ENCODE data around the gene PROM1. TPM values are rescaled to one million over a fixed set of nuclear protein-coding genes. Genes with fewer than 3 reads are reported as not detected.

Gene PROM1
- total RNA-seq, 4 donors from 2014 or later, result 0.13 to 6.7 (median 1.7) TPM; not detected in 1

DNA sequence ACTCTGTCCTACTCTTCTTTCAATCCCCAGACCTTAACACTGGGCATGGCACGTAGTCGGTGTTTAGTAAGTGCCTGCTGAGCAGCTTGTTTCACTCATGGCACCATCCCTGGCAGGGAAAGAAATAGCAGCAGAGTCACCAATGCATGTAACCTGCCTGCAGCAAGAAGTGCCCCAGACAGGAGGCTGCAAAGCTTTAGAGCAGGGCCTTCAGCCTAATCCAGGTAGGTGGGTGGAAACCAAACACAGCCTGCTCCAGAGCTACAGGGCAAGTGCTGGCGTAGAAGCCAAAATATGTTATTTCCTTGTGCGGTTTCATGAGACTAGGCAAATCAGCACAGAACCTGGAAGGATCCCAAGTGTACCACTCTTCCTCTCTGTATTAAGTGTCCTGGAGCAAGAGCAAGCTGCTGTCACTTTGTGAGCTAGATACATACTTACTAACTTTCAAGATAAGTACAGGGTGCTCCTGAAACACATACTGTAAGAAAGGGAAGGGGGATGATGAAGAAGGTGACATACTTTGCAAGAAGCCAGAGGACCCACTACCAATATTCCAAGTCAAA is 5.5 kb downstream of the PROM1 start:
- intact Hi-C loops (cut with DNase I), result no loop called here
- 31 to 54% methylated on average over 4 of the region's 4 CpGs for WGBS, 2 donors
- Histone ChIP-seq H3K27ac (peak overlapping the region in 1 of 4 donors; percentile 40), H3K9me3 (no peaks in the 10 kb centered on the region), H3K27me3 (peaks cover 7 to 69% (median 9%) of the 10 kb centered on the region in 4 donors), H3K4me3 (no peak overlapping the region), H3K36me3 (no peaks in the 10 kb centered on the region), H3K4me1 (peaks cover 4 to 32% (median 23%) of the 10 kb centered on the region in 3 donors)
- no peak for TF ChIP-seq POLR2A (IDR thresholded peaks at IDR 0.05)
- TF ChIP-seq, protein P1, sequence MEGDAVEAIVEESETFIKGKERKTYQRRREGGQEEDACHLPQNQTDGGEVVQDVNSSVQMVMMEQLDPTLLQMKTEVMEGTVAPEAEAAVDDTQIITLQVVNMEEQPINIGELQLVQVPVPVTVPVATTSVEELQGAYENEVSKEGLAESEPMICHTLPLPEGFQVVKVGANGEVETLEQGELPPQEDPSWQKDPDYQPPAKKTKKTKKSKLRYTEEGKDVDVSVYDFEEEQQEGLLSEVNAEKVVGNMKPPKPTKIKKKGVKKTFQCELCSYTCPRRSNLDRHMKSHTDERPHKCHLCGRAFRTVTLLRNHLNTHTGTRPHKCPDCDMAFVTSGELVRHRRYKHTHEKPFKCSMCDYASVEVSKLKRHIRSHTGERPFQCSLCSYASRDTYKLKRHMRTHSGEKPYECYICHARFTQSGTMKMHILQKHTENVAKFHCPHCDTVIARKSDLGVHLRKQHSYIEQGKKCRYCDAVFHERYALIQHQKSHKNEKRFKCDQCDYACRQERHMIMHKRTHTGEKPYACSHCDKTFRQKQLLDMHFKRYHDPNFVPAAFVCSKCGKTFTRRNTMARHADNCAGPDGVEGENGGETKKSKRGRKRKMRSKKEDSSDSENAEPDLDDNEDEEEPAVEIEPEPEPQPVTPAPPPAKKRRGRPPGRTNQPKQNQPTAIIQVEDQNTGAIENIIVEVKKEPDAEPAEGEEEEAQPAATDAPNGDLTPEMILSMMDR (IDR thresholded peaks at IDR 0.05), result no peak
- DNase-seq, result no peak

DNA sequence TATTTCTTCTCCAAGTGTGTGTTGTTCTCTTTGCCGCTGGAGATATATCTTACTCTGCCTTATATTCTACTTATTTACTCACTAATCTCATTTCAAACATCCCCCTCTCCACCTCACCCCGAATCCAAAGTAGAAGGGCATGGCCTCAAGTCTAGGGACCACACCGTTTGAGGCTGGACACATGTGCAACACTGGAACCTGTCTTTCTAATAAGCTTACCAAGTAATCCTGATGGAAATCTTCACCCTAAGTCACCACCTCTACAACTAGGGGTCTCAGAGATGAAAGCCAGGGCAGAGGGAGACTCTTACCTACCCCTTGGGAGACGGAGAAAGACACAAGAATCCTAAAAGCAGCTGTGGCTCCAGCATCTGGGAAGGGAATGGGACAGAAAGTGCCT is 6.0 kb downstream of the PROM1 start:
- no peak for DNase-seq
- intact Hi-C loops (cut with DNase I), result no loop called here
- H3K27ac ChIP-seq, result no peak overlapping the region

DNA sequence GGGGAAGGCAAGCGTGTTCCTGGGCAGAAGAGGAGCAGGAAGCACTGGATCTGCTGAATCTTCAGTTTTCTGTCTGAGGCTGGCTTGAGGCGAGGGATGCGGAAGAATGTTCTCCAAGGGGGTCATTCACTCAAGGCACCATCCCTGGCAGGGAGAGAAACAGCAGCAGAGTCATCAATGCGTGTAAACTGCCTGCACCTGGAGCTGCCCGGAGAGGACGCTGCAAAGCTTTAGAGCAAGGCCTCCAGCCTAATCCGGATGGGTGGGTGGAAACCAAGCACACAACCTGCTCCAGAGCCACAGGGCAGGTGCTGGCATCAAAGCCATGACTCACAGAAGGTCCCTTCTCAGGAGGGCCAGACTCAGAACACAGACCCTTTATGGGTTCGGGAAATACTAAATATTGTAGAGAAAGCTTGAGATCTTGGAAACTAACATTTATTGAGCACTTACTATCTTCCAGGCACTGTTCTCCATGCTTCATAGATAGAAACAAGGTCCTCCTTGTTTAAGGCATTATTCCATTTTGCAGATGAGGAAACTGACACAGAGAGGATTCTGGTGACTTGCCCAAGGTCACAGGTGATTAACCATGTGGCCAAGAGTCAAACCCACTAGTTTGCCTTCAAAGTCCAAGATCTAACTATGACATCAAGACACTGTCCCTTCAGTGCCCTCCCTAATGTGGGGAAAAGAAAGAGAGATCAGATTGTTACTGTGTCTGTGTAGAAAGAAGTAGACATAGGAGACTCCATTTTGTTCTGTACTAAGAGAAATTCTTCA is 7.7 kb downstream of the PROM1 start:
- DNase-seq, result no peak
- 68 to 100% methylated on average over 4 to 7 of the region's 8 CpGs for WGBS, 2 donors
- peaks cover 0 to 16% (median 9%) of the 10 kb centered on the region in 3 donors for H3K4me1 ChIP-seq
- H3K27ac ChIP-seq, result no peak overlapping the region
- H3K36me3 ChIP-seq, result no peaks in the 10 kb centered on the region
- intact Hi-C loops (cut with DNase I), result no loop called here
- H3K9me3 ChIP-seq, result no peaks in the 10 kb centered on the region
- no peak for TF ChIP-seq POLR2A (IDR thresholded peaks at IDR 0.05)
- TF ChIP-seq, protein P1 (IDR thresholded peaks at IDR 0.05), result no peak
- no peak overlapping the region for H3K4me3 ChIP-seq
- peaks cover 0 to 68% (median 0%) of the 10 kb centered on the region in 4 donors for H3K27me3 ChIP-seq

More for the DNA sequence above, 6.0 kb downstream of the PROM1 start:
- TF ChIP-seq, protein P1 (IDR thresholded peaks at IDR 0.05), result no peak
- no peak for TF ChIP-seq POLR2A (IDR thresholded peaks at IDR 0.05)
- Histone ChIP-seq H3K4me3 (no peak overlapping the region), H3K36me3 (no peaks in the 10 kb centered on the region), H3K27me3 (peaks cover 4 to 69% (median 5%) of the 10 kb centered on the region in 4 donors), H3K9me3 (no peaks in the 10 kb centered on the region), H3K4me1 (peaks cover 0 to 27% (median 19%) of the 10 kb centered on the region in 3 donors)
- 78 to 83% methylated on average over 3 to 4 of the region's 4 CpGs for WGBS, 2 donors

DNA sequence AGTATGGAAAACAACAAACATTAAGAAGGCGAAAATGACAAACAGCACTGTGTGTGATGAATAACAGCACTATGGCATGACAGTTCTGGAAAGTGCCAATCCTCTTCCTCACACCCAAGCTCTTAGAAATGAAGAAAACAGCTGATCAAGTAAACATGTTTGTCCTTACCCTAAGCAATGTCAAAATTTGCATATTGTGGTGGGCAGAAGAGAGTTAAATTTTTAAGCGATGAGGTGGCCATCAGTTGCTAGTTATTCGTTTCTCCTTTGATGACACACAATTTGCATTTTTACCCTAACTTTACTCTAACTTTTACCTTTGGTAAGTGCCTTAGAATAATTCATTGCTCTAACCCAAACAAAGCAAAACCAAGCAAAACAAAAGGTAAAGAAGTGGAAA is 8.8 kb downstream of the PROM1 start:
- no peak for DNase-seq
- H3K9me3 ChIP-seq, result no peaks in the 10 kb centered on the region
- no peak overlapping the region for H3K4me3 ChIP-seq
- TF ChIP-seq POLR2A (IDR thresholded peaks at IDR 0.05), result no peak
- TF ChIP-seq, protein P1 (IDR thresholded peaks at IDR 0.05), result no peak
- intact Hi-C loops (cut with DNase I), result no loop called here
- peaks cover 0 to 64% (median 0%) of the 10 kb centered on the region in 4 donors for H3K27me3 ChIP-seq
- H3K36me3 ChIP-seq, result no peaks in the 10 kb centered on the region
- WGBS, 2 donors, result 57 to 60% methylated on average over 3 of the region's 3 CpGs
- no peak overlapping the region for H3K27ac ChIP-seq
- H3K4me1 ChIP-seq, result peaks cover 0 to 16% (median 9%) of the 10 kb centered on the region in 3 donors

DNA sequence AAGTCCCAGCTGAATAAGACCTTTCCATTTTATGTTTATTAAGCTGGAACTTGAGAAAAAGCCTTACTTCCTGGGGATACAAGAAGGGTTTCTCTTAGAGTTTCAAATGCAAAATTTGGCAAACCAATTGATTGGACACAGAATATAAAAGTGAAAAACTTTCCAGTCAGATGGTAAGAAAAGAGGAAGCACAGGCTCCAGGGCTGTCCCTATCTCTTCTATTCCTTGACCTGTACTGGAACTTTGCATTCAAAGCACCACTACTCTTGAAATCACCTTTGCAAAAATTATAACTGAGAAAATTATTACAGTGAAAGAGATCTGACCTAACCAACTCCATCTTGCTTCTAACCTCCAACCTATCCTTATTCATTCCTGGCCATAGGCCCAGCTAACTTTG is 11.7 kb downstream of the PROM1 start:
- no peak overlapping the region for H3K27ac ChIP-seq
- peaks cover 0 to 56% (median 0%) of the 10 kb centered on the region in 4 donors for H3K27me3 ChIP-seq
- TF ChIP-seq, protein P1 (IDR thresholded peaks at IDR 0.05), result no peak
- no peak for TF ChIP-seq POLR2A (IDR thresholded peaks at IDR 0.05)
- intact Hi-C loops (cut with DNase I), result no loop called here
- H3K4me3 ChIP-seq, result no peak overlapping the region
- H3K36me3 ChIP-seq, result no peaks in the 10 kb centered on the region
- no peak for DNase-seq
- no peaks in the 10 kb centered on the region for H3K4me1 ChIP-seq
- H3K9me3 ChIP-seq, result no peaks in the 10 kb centered on the region
